NCI-H1092 (cell line): Measurements from ENCODE around the gene DHRS11.
"Not testable (repeated sequence)": the region's sequence is repeated elsewhere in the genome, so short reads cannot be mapped to it uniquely, and the experiment has no call there.

Experiments used
- DNase-seq: peaks from one replicate; lab custom pipeline; 2025; lab: John Stamatoyannopoulos, UW

Gene DHRS11

GRCh38 chr17:36594626-36595401 is 3.1 kb downstream of the DHRS11 start:
- DNase-seq, result no peak

DNA sequence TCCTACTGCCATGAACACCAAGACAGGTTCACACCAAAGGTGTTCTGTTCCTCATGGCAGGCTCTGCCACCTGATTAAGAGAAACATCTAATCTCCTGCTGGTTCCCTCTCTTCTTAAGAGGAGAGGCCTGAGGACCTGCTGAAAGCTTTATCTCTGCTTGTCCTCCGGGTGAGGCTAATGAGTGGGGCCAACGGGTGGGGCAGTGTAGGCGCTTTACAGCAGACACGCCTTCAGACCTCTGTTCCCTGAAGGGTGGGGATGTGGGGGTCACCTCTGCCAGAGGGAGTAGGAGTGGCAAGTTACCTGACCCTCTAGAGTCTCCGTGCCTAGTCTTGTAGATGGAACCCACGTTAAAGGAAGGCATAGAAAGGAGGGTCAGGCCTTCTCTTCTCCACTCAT is 5.5 kb downstream of the DHRS11 start:
- no peak for DNase-seq

DNA sequence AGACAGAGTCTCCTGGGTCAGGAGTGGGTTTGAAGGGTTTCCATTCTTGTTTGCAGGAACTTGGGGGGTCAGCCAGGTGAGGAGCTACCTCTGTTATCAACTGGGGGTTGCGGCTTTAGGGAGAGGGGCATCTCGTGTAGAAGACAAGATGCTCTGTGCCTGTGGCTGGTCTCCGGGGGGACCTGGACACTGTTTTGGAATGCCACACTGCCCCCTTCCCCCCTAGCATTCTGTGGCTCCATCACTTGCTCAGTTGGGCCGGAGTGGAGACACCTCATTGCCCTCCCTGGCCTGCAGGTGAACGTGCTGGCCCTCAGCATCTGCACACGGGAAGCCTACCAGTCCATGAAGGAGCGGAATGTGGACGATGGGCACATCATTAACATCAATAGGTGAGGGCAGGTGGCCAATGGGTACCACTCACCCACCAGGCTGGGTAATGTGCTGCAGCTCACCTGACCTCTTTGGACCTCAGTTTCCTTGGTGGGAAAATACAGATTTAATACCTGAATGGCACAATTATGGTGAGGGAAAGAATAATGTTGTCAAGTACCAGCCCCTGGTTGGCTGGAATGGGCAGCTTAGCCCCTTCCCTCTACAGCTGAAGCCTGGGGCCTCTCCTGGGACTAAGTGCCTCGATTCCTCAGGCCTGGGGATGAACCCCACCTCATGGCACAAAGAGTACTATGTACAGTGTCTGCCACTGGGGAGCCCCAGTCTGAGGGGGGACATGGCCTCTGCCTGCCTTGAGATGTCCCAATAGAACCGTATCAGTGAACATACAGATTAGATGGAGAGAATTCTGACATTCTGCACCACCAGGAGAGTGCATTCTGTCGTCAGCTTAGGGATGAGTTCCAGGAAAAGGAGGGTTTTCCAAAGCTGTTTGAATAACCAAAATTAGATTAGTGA is 6.4 kb downstream of the DHRS11 start:
- no peak for DNase-seq

GRCh38 chr17:36598951-36599401 is 7.3 kb downstream of the DHRS11 start:
- no peak for DNase-seq

- DNase-seq, result no peak
These were observed 8.0 kb downstream of the DHRS11 start for GRCh38 chr17:36599546-36600250.

GRCh38 chr17:36600465-36600864 is 8.8 kb downstream of the DHRS11 start:
- no peak for DNase-seq

DNA sequence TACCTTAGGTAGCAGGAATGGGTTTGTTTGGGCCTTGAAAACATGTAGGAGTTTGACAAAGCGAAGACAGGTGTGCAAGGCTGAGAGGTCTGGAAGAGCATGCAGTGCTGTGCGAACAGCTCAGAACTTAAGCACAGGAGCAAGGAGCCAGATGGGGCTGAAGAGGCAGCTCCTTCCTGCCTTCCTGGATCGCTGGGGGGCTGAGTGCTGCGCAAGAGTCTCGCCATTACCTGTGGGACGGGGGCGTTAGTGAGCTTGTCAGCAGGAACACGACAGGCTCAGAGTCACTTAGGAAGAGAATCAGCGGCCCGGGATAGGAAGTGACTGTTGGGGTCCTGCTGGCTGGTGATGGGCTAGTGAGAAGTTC is 9.2 kb downstream of the DHRS11 start:
- DNase-seq, result no peak

GRCh38 chr17:36601303-36602029 is 9.8 kb downstream of the DHRS11 start, which contains the start of gene MRM1:
MRM1 (plus strand) TSS chr17:36601583; CDS start chr17:36601811, 228 bp downstream.
- DNase-seq, result peak; percentile 90

DNA sequence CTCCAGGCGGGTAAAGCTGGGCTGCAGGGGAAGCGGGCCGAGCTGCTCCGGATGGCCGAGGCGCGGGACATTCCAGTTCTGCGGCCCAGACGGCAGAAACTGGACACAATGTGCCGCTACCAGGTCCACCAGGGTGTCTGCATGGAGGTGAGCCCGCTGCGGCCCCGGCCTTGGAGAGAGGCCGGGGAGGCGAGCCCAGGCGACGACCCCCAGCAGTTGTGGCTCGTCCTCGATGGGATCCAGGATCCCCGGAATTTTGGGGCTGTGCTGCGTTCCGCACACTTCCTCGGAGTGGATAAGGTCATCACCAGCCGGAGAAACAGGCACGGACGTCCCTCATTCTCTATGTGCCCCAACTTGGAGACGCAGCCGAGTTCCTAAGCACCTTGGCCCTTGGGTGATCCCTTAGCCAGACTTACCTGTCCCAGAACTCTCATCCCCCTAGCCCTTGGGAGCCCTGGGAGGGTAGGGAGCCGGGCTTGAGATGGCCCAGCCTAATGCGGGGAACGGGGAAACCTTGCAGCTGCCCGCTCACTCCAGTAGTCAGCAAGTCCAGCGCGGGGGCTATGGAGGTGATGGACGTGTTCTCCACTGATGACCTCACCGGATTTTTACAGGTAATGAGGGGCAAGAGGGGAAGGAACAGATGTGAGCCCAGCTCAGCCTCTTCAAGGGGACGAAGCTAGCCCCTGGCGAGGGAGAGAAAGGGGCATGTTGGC is 10.5 kb downstream of the DHRS11 start:
- no peak for DNase-seq

- DNase-seq, result peak; percentile 57
These were observed 11.3 kb downstream of the DHRS11 start for GRCh38 chr17:36602924-36603384.

DNA sequence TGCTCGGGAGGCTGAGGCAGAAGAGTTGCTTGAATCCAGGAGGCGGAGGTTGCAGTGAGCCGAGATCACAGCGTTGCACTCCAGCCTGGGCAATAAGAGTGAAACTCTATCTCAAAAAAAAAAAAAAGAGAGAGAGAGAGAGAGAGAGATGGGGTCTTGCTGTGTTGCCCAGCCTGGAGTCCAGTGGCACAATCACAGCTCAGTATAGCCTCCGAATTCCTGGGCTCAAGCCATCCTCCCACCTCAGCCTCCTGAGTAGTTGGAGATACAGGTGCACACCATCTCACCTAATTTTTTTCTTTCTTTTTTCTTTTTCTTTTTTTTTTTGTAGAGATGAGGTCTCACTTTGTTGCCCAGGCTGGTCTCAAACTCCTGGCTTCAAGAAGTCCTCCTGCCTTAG is 13.3 kb downstream of the DHRS11 start:
- DNase-seq, result not testable (repeated sequence)

- no peak for DNase-seq
These were observed 16.6 kb downstream of the DHRS11 start for GRCh38 chr17:36608280-36608679.

DNA sequence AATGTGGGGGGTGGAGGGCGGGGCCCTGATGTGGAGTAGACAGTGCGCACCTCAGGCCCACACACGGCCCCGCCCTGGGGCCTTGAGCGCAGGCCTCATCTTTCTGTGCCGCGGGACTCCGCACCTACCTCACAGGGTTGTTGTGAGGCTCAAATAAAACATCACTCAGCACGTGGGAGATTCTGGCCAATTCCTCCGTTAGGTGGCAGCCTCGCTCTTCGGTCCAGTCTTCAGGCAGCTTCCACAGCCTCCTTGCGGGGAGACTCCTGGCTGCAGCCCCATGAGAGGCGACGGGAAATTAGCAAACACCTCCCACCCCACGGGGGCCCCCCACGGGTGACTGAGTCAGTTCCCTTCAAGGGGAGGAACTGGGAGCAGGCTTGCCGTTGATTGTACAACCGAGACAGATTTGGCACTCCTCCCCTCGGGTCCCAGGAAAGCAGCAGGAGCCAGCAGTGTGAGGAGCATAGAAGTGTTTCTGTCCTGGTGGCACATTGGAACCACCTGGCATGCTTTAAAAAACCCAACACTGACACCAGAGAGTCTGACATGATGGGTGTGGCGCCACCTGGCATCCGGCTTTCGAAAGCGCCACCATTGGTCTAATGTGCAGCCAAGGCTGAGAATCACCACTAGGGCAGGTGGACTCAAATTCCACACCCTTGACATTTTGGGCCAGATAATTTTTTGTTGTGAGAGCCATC is 17.3 kb downstream of the DHRS11 start:
- DNase-seq, result peak; percentile 74

DNA sequence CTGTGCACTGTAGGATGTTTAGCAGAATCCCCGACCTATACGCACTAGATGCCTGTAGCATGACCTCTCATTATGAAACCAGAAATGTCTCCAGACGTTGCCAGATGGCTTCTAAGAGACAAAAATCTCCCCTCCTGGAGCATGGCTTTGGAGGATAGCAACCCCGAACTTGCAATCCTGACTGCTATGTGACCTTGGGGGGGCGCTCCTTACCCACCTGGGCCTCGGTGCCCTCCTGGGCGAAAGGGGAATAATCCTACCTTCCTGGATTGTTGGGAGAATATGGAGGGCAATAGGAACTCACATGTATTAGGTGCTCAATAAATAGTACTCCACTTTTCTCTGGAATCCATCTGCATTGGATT is 17.8 kb downstream of the DHRS11 start:
- no peak for DNase-seq

GRCh38 chr17:36610474-36610873 is 18.8 kb downstream of the DHRS11 start:
- DNase-seq, result no peak

DNA sequence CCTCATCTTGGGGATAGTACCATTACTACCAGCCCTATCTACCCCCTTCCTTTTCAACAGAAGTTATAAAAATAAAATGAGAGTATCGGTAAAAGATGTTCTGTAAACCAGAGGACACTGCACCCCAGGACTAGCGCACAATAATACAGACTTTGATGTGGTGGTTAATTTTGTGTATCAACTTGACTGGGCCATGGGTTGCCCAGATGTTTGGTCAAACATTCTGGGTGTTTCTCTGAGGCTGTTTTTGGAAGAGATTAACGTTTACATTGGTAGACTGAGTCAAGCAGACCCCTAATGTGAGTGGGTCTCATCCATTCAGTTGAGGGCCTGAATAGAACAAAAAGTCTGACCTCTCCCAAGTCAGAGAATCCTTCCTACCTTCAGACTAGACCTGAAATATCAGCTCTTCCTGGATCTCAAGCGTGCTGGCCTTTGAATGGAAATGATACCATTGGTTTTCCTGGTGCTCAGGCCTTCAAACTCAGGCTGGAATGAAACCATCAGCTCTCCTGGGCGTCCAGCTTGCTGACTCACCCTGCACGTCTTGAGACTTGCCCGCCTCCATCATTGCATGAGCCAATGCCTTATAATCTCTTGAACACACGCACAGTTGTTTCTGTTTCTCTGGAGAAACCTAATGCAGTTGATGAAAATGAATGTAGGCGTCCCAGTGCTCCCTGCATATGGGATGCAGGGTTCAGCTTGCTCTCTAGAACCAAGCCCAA is 19.8 kb downstream of the DHRS11 start:
- no peak for DNase-seq

DNA sequence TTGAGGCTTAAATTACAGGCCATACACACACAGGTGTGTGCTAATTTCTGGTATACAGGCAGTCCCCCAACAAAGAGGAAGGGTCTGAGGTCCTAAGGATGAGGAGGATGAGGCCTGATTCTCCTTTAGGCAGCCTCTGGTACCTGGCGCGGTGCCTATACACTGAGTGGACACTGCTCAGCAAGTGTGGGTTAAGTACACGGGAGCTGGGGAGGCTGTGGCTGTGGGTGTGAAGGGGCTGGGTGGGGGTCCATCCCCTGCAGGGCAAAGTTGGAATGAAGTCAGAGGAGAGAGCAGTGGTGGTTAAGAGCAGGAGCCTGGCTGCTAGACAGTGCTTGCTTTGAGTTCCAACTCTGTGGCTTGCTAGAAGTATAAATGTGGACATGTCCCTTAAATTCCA is 20.6 kb downstream of the DHRS11 start:
- DNase-seq, result no peak

DNA sequence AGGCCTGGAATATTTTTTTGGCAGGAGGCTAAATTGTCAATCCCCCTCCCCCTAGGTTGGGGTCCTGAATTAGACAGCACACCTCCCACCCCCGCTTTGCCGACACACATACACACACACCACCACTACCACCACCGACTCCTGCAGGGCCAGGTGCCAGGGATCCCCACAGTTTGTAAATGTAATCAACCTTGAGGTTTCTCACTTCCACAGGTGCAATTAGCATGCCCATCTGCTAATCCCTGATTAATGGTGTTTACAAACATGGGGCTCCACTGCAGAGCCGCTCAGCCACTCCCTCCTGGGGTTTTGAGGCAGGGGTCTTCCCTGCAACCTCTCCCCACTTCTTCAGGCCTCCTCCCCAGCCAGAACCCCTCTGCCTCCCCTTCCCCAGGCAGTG is 21.5 kb downstream of the DHRS11 start:
- no peak for DNase-seq

DNA sequence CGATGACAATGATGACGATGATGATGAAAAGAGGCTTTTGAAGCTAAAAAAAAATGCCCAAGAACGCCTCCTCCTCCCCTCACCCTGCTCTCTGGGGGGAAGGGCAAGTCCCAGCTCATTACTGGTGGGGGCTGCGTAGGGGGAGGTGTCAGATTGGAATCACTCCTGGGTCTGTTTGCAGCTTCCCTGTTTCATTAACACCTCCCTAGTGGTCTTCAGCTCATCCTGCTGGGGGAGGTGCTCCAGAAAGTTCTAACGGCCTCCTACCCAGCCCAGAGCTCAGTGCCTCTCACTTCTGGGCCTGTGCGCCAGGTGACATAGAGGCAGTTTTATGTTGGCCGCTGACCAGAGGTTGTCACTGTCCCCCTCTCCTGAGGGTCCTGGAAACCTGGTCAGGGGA is 22.4 kb downstream of the DHRS11 start:
- no peak for DNase-seq

GRCh38 chr17:36614933-36615332 is 23.3 kb downstream of the DHRS11 start:
- no peak for DNase-seq
